Liver (tissue), 9 donors: Measurements from ENCODE around the gene UBIAD1. TPM values are rescaled to one million over a fixed set of nuclear protein-coding genes. Genes with fewer than 3 reads are reported as not detected.

Experiments used
- DNase-seq: peaks from one replicate; pipeline ENCODE4 v3.0.0-alpha.2; 2017; ENCODE audit warnings: low spot score
- H3K27ac ChIP-seq, 2 donors: one replicate each; pipeline ENCODE4 v1.7.0; 2013; ENCODE audit warnings: inconsistent platforms in 2 of 2, low read length in 2 of 2, control low read depth in 1 of 2, low read depth in 1 of 2, mild to moderate bottlenecking in 1 of 2
- H3K27me3 ChIP-seq, 4 donors: one replicate each; pipeline versions ENCODE4 v1.6.1 to v1.7.0; 2013; ENCODE audit warnings: low read length in 3 of 4, inconsistent platforms in 1 of 4, mild to moderate bottlenecking in 1 of 4, moderate library complexity in 1 of 4; ENCODE audit not compliant: control insufficient read depth in 4 of 4, insufficient read depth in 4 of 4
- H3K36me3 ChIP-seq, 4 donors: one replicate each; pipeline versions ENCODE4 v1.6.1 to v1.7.0; 2013; ENCODE audit warnings: low read length in 3 of 4, mild to moderate bottlenecking in 3 of 4, low read depth in 1 of 4, moderate library complexity in 1 of 4; ENCODE audit not compliant: control insufficient read depth in 4 of 4, insufficient read depth in 3 of 4
- H3K4me1 ChIP-seq, 4 donors: one replicate each; pipeline versions ENCODE4 v1.6.1 to v1.7.0; 2013; ENCODE audit warnings: low read length in 3 of 4, mild to moderate bottlenecking in 3 of 4, moderate library complexity in 1 of 4; ENCODE audit not compliant: control insufficient read depth in 4 of 4, insufficient read depth in 4 of 4
- H3K4me3 ChIP-seq, 3 donors: one replicate each; pipeline versions ENCODE4 v1.6.1 to v1.7.0; 2013; ENCODE audit warnings: low read length in 3 of 3, control low read depth in 1 of 3, low read depth in 1 of 3, mild to moderate bottlenecking in 1 of 3
- H3K9ac ChIP-seq, 2 donors: one replicate each; pipeline ENCODE4 v1.7.0; 2013; ENCODE audit warnings: low read length in 2 of 2, mild to moderate bottlenecking in 2 of 2, moderate library complexity in 2 of 2, control low read depth in 1 of 2, low read depth in 1 of 2
- H3K9me3 ChIP-seq, 4 donors: one replicate each; pipeline versions ENCODE4 v1.6.1 to v1.7.0; 2013; ENCODE audit warnings: low read length in 3 of 4; ENCODE audit not compliant: control insufficient read depth in 4 of 4
- EGR1 ChIP-seq, 2 donors: IDR thresholded peaks; 2 replicates each; pipeline ENCODE4 v1.6.1; 2016 to 2018; ENCODE audit warnings: antibody characterized with exemption in 2 of 2, low read depth in 2 of 2
- FOXA1 ChIP-seq: IDR thresholded peaks from 2 replicates; pipeline ENCODE4 v1.6.1; 2016; ENCODE audit warnings: antibody characterized with exemption
- FOXA2 ChIP-seq: IDR thresholded peaks from 2 replicates; pipeline ENCODE4 v1.6.1; 2016; ENCODE audit warnings: antibody characterized with exemption
- GABPA ChIP-seq, 2 donors: IDR thresholded peaks in 1 of 2; conservative IDR thresholded peaks in 1 of 2; 2 replicates each; pipeline ENCODE4 v1.6.1; 2016; ENCODE audit warnings: antibody characterized with exemption in 2 of 2, mild to moderate bottlenecking in 1 of 2, moderate library complexity in 1 of 2
- HNF4A ChIP-seq, 2 donors: conservative IDR thresholded peaks; 2 replicates each; pipeline ENCODE4 v1.6.1; 2016; ENCODE audit warnings: antibody characterized with exemption in 2 of 2, mild to moderate bottlenecking in 2 of 2
- HNF4G ChIP-seq: IDR thresholded peaks from 2 replicates; pipeline ENCODE4 v1.6.1; 2016; ENCODE audit warnings: antibody characterized with exemption
- JUND ChIP-seq, 2 donors: IDR thresholded peaks; 2 replicates each; pipeline ENCODE4 v1.6.1; 2016; ENCODE audit warnings: antibody characterized with exemption in 2 of 2
- MAX ChIP-seq: IDR thresholded peaks from 2 replicates; pipeline ENCODE4 v1.6.1; 2016; ENCODE audit warnings: antibody characterized with exemption
- NR2F2 ChIP-seq: IDR thresholded peaks from 2 replicates; pipeline ENCODE4 v1.6.1; 2016; ENCODE audit warnings: antibody characterized with exemption
- SP1 ChIP-seq: IDR thresholded peaks from 2 replicates; pipeline ENCODE4 v1.6.1; 2018; ENCODE audit warnings: antibody characterized with exemption, mild to moderate bottlenecking
- TAF1 ChIP-seq: conservative IDR thresholded peaks from 2 replicates; pipeline ENCODE4 v1.6.1; 2016; ENCODE audit warnings: antibody characterized with exemption, mild to moderate bottlenecking
- YY1 ChIP-seq: IDR thresholded peaks from 2 replicates; pipeline ENCODE4 v1.6.1; 2016; ENCODE audit warnings: antibody characterized with exemption, mild to moderate bottlenecking
- WGBS: extraction: QIAGEN DNeasy Blood & Tissue Kit; methylation state at CpG from one replicate; pipeline ENCODE4 v1.1.7; 2013; 5-methylcytosine and 5-hydroxymethylcytosine counted together
- polyA plus RNA-seq, 2 donors: library from polyadenylated mRNA; stranded (reverse) in 1 of 2; unstranded in 1 of 2; fragments of 200-250 nt in 1 of 2; fragments of >200 nt in 1 of 2; fragmentation: Nextera tagmentation in 1 of 2; extraction: Ambion mirVana in 1 of 2; gene quantifications; one replicate each; pipeline versions ENCODE4 v1.2.1 to v1.2.3, GENCODE V29; 2013 to 2015
- total RNA-seq, 2 donors: library from RNA; depleted of rRNA; stranded (reverse); fragments of >200 nt; gene quantifications; one replicate each; pipeline ENCODE4 v1.2.3, GENCODE V29; 2014
- TF ChIP-seq, protein P1 (sequence below): IDR thresholded peaks from 2 replicates; pipeline ENCODE4 v1.6.1; 2016; ENCODE audit warnings: antibody characterized with exemption, mild to moderate bottlenecking
- TF ChIP-seq, protein P2 (sequence below): IDR thresholded peaks from 2 replicates; pipeline ENCODE4 v1.6.1; 2016; ENCODE audit warnings: antibody characterized with exemption
- TF ChIP-seq, protein P3 (sequence below): fragments of 150-350 bp; IDR thresholded peaks from 2 replicates; pipeline ENCODE4 v1.5.1; 2017; ENCODE audit warnings: improper control_type of control experiment, low read depth, low read length; ENCODE audit not compliant: missing input control
- TF ChIP-seq, protein P4 (sequence below): IDR thresholded peaks from 2 replicates; pipeline ENCODE4 v1.6.1; 2016; ENCODE audit warnings: antibody characterized with exemption
- donor health status: healthy.
- donor health status: healthy.
- donor health status: healthy.
- donor health status: healthy.
- donor health status: healthy.

The UBIAD1 gene
- total and polyA plus RNA-seq, 4 donors = 5.4 to 10.2 (median 8.9) TPM

GRCh38 chr1:11314959-11315358, 42.0 kb downstream of the UBIAD1 start:
- Histone ChIP-seq H3K27ac (no peak overlapping the region), H3K9ac (no peak overlapping the region), H3K36me3 (no peaks in the 10 kb centered on the region), H3K27me3 (no peaks in the 10 kb centered on the region), H3K9me3 (no peaks in the 10 kb centered on the region), H3K4me3 (no peak overlapping the region), H3K4me1 (no peaks in the 10 kb centered on the region)
- no peak for DNase-seq
- WGBS = 72% methylated on average over 8 of the region's 8 CpGs
- TF ChIP-seq HNF4G (no peak), MAX (no peak), JUND (IDR thresholded peaks at IDR 0.05) (no peak), HNF4A (conservative IDR thresholded peaks at IDR 0.05) (no peak), FOXA2 (no peak), TAF1 (no peak), GABPA (IDR thresholded peaks at IDR 0.05 in 1 of 2, conservative IDR thresholded peaks at IDR 0.05 in 1 of 2) (no peak)
- TF ChIP-seq, protein P1, sequence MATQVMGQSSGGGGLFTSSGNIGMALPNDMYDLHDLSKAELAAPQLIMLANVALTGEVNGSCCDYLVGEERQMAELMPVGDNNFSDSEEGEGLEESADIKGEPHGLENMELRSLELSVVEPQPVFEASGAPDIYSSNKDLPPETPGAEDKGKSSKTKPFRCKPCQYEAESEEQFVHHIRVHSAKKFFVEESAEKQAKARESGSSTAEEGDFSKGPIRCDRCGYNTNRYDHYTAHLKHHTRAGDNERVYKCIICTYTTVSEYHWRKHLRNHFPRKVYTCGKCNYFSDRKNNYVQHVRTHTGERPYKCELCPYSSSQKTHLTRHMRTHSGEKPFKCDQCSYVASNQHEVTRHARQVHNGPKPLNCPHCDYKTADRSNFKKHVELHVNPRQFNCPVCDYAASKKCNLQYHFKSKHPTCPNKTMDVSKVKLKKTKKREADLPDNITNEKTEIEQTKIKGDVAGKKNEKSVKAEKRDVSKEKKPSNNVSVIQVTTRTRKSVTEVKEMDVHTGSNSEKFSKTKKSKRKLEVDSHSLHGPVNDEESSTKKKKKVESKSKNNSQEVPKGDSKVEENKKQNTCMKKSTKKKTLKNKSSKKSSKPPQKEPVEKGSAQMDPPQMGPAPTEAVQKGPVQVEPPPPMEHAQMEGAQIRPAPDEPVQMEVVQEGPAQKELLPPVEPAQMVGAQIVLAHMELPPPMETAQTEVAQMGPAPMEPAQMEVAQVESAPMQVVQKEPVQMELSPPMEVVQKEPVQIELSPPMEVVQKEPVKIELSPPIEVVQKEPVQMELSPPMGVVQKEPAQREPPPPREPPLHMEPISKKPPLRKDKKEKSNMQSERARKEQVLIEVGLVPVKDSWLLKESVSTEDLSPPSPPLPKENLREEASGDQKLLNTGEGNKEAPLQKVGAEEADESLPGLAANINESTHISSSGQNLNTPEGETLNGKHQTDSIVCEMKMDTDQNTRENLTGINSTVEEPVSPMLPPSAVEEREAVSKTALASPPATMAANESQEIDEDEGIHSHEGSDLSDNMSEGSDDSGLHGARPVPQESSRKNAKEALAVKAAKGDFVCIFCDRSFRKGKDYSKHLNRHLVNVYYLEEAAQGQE = no peak
- TF ChIP-seq, protein P2, sequence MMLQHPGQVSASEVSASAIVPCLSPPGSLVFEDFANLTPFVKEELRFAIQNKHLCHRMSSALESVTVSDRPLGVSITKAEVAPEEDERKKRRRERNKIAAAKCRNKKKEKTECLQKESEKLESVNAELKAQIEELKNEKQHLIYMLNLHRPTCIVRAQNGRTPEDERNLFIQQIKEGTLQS = no peak

DNA sequence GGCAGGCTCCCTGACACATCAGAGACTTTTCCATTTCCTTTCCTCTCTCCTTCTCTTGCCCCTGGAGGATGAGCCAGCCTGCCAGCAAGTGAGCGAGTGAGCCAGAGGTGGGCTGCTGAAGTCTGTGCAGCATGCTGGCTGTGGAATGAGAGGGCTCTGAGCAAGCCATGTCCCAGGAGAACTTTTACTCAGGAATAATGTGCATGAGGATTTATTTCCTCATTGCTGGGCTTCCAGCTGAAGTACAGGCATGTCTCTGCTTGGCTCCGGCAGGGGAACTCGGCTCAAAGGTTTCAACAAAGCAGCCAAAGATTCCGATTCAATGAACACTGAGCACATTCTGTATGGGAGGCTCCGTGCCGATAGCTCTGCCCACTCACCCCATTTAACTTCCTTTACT, 43.7 kb downstream of the UBIAD1 start:
- Histone ChIP-seq H3K4me1 (peaks cover 0 to 1% (median 0%) of the 10 kb centered on the region in 4 donors), H3K27me3 (no peaks in the 10 kb centered on the region), H3K9me3 (no peaks in the 10 kb centered on the region), H3K36me3 (no peaks in the 10 kb centered on the region), H3K4me3 (no peak overlapping the region), H3K9ac (no peak overlapping the region), H3K27ac (no peak overlapping the region)
- WGBS = 77% methylated on average over 6 of the region's 6 CpGs
- DNase-seq = no peak
- TF ChIP-seq EGR1 (IDR thresholded peaks at IDR 0.05; ENCODE audit: low read depth in 2 of 2) = no peak
- TF ChIP-seq MAX = no peak
- TF ChIP-seq, protein P3, sequence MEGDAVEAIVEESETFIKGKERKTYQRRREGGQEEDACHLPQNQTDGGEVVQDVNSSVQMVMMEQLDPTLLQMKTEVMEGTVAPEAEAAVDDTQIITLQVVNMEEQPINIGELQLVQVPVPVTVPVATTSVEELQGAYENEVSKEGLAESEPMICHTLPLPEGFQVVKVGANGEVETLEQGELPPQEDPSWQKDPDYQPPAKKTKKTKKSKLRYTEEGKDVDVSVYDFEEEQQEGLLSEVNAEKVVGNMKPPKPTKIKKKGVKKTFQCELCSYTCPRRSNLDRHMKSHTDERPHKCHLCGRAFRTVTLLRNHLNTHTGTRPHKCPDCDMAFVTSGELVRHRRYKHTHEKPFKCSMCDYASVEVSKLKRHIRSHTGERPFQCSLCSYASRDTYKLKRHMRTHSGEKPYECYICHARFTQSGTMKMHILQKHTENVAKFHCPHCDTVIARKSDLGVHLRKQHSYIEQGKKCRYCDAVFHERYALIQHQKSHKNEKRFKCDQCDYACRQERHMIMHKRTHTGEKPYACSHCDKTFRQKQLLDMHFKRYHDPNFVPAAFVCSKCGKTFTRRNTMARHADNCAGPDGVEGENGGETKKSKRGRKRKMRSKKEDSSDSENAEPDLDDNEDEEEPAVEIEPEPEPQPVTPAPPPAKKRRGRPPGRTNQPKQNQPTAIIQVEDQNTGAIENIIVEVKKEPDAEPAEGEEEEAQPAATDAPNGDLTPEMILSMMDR = no peak
- TF ChIP-seq TAF1 = no peak
- TF ChIP-seq SP1 = no peak
- TF ChIP-seq FOXA2 = no peak
- TF ChIP-seq, protein P1 = no peak
- no peak for TF ChIP-seq YY1
- no peak for TF ChIP-seq NR2F2
- TF ChIP-seq, protein P4, sequence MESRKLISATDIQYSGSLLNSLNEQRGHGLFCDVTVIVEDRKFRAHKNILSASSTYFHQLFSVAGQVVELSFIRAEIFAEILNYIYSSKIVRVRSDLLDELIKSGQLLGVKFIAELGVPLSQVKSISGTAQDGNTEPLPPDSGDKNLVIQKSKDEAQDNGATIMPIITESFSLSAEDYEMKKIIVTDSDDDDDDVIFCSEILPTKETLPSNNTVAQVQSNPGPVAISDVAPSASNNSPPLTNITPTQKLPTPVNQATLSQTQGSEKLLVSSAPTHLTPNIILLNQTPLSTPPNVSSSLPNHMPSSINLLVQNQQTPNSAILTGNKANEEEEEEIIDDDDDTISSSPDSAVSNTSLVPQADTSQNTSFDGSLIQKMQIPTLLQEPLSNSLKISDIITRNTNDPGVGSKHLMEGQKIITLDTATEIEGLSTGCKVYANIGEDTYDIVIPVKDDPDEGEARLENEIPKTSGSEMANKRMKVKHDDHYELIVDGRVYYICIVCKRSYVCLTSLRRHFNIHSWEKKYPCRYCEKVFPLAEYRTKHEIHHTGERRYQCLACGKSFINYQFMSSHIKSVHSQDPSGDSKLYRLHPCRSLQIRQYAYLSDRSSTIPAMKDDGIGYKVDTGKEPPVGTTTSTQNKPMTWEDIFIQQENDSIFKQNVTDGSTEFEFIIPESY = no peak
- TF ChIP-seq GABPA (IDR thresholded peaks at IDR 0.05 in 1 of 2, conservative IDR thresholded peaks at IDR 0.05 in 1 of 2) = no peak
- no peak for TF ChIP-seq HNF4G
- no peak for TF ChIP-seq HNF4A (conservative IDR thresholded peaks at IDR 0.05)
- TF ChIP-seq JUND (IDR thresholded peaks at IDR 0.05) = no peak
- no peak for TF ChIP-seq FOXA1
